ENCODE results near the gene GCNT2. TPM values are rescaled to one million over a fixed set of nuclear protein-coding genes. Genes with fewer than 3 reads are reported as not detected.

The GCNT2 gene
- total and polyA plus RNA-seq, 12 donors = 5.1 to 67.9 (median 45.0) TPM

GRCh38 chr6:10520468-10520867, 683 bp upstream of the GCNT2 start:
- Histone ChIP-seq H3K4me1 (peaks cover 0 to 23% (median 3%) of the 10 kb centered on the region in 9 donors), H3K4me3 (peak overlapping the region in 4 of 10 donors; percentile 20 to 46 (median 37)), H3K27ac (peak overlapping the region in 9 of 10 donors; percentile 63 to 86 (median 73)), H3K36me3 (no peaks in the 10 kb centered on the region), H3K9me3 (no peaks in the 10 kb centered on the region), H3K27me3 (no peaks in the 10 kb centered on the region)
- peak in 1 of 8 donors; percentile 16 for ATAC-seq
- intact Hi-C loops (cut with DNase I) = loop anchor here in 3 of 10 donors (5.0 to 10.0 kb wide), 3 partner anchors 77 to 104 kb away; no protein-coding TSS in a partner anchor
- no peak for DNase-seq
- TF ChIP-seq CTCF (IDR thresholded peaks at IDR 0.05) = no peak
- WGBS, 2 donors = 14 to 15% methylated on average over 2 of the region's 2 CpGs

- DNase-seq (no peak), ATAC-seq (peak in 4 of 8 donors; percentile 34 to 45 (median 36))
- TF ChIP-seq CTCF (IDR thresholded peaks at IDR 0.05) = no peak
- no peaks in the 10 kb centered on the region for H3K9me3 ChIP-seq
- peaks cover 0 to 40% (median 14%) of the 10 kb centered on the region in 9 donors for H3K4me1 ChIP-seq
- WGBS, 2 donors = 52 to 63% methylated on average over 21 of the region's 21 CpGs
- intact Hi-C loops (cut with DNase I) = loop anchor here in 4 of 10 donors (1.0 to 10.0 kb wide), 4 partner anchors 33 to 102 kb away; no protein-coding TSS in a partner anchor
- no peaks in the 10 kb centered on the region for H3K27me3 ChIP-seq
- H3K4me3 ChIP-seq = peak overlapping the region in 9 of 10 donors; percentile 0 to 46 (median 34)
- peak overlapping the region; percentile 48 to 86 (median 72) for H3K27ac ChIP-seq
- H3K36me3 ChIP-seq = no peaks in the 10 kb centered on the region
Observed at GRCh38 chr6:10522929-10523573, 1.9 kb downstream of the GCNT2 start.

- ATAC-seq (peak in 6 of 8 donors; percentile 5 to 52 (median 26)), DNase-seq (no peak)
- H3K36me3 ChIP-seq = no peaks in the 10 kb centered on the region
- peak overlapping the region in 7 of 10 donors; percentile 8 to 63 (median 39) for H3K27ac ChIP-seq
- H3K4me3 ChIP-seq = no peak overlapping the region
- WGBS, 2 donors = 52 to 53% methylated on average over 6 of the region's 6 CpGs
- TF ChIP-seq CTCF (IDR thresholded peaks at IDR 0.05) = no peak
- peaks cover 0 to 2% (median 0%) of the 10 kb centered on the region in 11 donors for H3K9me3 ChIP-seq
- intact Hi-C loops (cut with DNase I) = loop anchor here in 2 of 10 donors (10.0 kb wide), 2 partner anchors 89 to 99 kb away; no protein-coding TSS in a partner anchor
- H3K4me1 ChIP-seq = peaks cover 0 to 58% (median 16%) of the 10 kb centered on the region in 9 donors
- H3K27me3 ChIP-seq = no peaks in the 10 kb centered on the region
Observed at GRCh38 chr6:10526156-10526555, 5.0 kb downstream of the GCNT2 start.

GRCh38 chr6:10528158-10528981, 7.2 kb downstream of the GCNT2 start:
- intact Hi-C loops (cut with DNase I) = loop anchor here in 2 of 10 donors (10.0 kb wide), 2 partner anchors 86 to 96 kb away; no protein-coding TSS in a partner anchor
- H3K27me3 ChIP-seq = no peaks in the 10 kb centered on the region
- 27 to 39% methylated on average over 11 of the region's 11 CpGs for WGBS, 2 donors
- H3K4me1 ChIP-seq = peaks cover 0 to 60% (median 23%) of the 10 kb centered on the region in 9 donors
- ATAC-seq = peak; percentile 22 to 61 (median 34)
- H3K36me3 ChIP-seq = no peaks in the 10 kb centered on the region
- peaks cover 0 to 4% (median 0%) of the 10 kb centered on the region in 11 donors for H3K9me3 ChIP-seq
- peak overlapping the region in 9 of 10 donors; percentile 13 to 58 (median 39) for H3K4me3 ChIP-seq
- H3K27ac ChIP-seq = peak overlapping the region in 9 of 10 donors; percentile 29 to 79 (median 62)
- DNase-seq = no peak
- TF ChIP-seq CTCF (IDR thresholded peaks at IDR 0.05) = no peak
